Panc1 (cell line): Measurements from ENCODE around the gene GLRX. TPM values are rescaled to one million over a fixed set of nuclear protein-coding genes. Genes with fewer than 3 reads are reported as not detected.

Source experiments
- ATAC-seq: fragments of 200-7000 bp; cut with Tn5 transposase; 2 replicates; pipeline ENCODE4 v1.9.1; 2020; ENCODE audit warnings: mild to moderate bottlenecking, moderate library complexity
- BruUV-seq: library from RNA; stranded (reverse); fragments of 400-500 nt; replicated peaks from 2 replicates; lab custom pipeline; 2021; lab: Mats Ljungman, UMichigan
- CTCF ChIA-PET: fragments of 300-600 bp; sonication (Branson Sonifier 250); formaldehyde crosslinking; loops from one replicate; lab custom pipeline; 2022; ENCODE audit warnings: antibody characterized with exemption; lab: Charles Lee
- POLR2A ChIA-PET: fragments of 300-600 bp; sonication (Branson Sonifier 250); formaldehyde crosslinking; loops from one replicate; lab custom pipeline; 2022; ENCODE audit warnings: antibody characterized with exemption; lab: Charles Lee
- DNase-seq: peaks from one replicate; pipeline ENCODE4 v3.0.0-alpha.2; 2010; ENCODE audit warnings: low read depth, low spot score
- H3K27ac ChIP-seq: 2 replicates; pipeline ENCODE4 v1.5.1; 2011; ENCODE audit warnings: mild to moderate bottlenecking, low read length, inconsistent platforms
- H3K27me3 ChIP-seq: fragments of 200-500 bp; sonication (Bioruptor generic); 2 replicates; pipeline ENCODE4 v1.6.0; 2014; ENCODE audit warnings: low read length, inconsistent platforms; ENCODE audit not compliant: control insufficient read depth, insufficient read depth
- H3K36me3 ChIP-seq: fragments of 200-500 bp; sonication (Bioruptor generic); 2 replicates; pipeline ENCODE4 v1.5.1; 2014; ENCODE audit warnings: inconsistent platforms, mild to moderate bottlenecking, low read length, moderate library complexity; ENCODE audit not compliant: control insufficient read depth, insufficient read depth
- H3K4me1 ChIP-seq: 2 replicates; pipeline ENCODE4 v1.5.1; 2011; ENCODE audit warnings: inconsistent platforms, mild to moderate bottlenecking, low read length, moderate library complexity; ENCODE audit not compliant: control insufficient read depth, insufficient read depth
- H3K4me3 ChIP-seq, 2 experiments: 2 replicates each; pipeline ENCODE4 v1.5.1; 2011 to 2012; ENCODE audit warnings: low read depth in 2 of 2, low read length in 2 of 2, mild to moderate bottlenecking in 2 of 2, inconsistent platforms in 1 of 2, moderate library complexity in 1 of 2
- H3K9me3 ChIP-seq: fragments of 200-500 bp; sonication (Bioruptor generic); 2 replicates; pipeline ENCODE4 v1.5.1; 2014; ENCODE audit warnings: low read depth, mild to moderate bottlenecking, inconsistent platforms, low read length, moderate library complexity; ENCODE audit not compliant: control insufficient read depth, insufficient read depth
- CTCF ChIP-seq: fragments of 450-650 bp; IDR thresholded peaks from 2 replicates; pipeline ENCODE4 v1.5.1; 2017; ENCODE audit warnings: mild to moderate bottlenecking
- POLR2AphosphoS5 ChIP-seq: IDR thresholded peaks from 2 replicates; pipeline ENCODE4 v1.6.1; 2012; ENCODE audit warnings: mild to moderate bottlenecking, low read depth, low read length, moderate library complexity
- REST ChIP-seq, 2 experiments: IDR thresholded peaks; 2 replicates each; pipeline ENCODE4 v1.6.1; 2011 to 2012; ENCODE audit warnings: low read depth in 2 of 2, control low read depth in 1 of 2, low read length in 1 of 2, mild to moderate bottlenecking in 1 of 2, moderate library complexity in 1 of 2; ENCODE audit not compliant: insufficient read depth in 1 of 2
- SIN3A ChIP-seq: IDR thresholded peaks from 2 replicates; pipeline ENCODE4 v1.6.1; 2012; ENCODE audit warnings: low read depth, mild to moderate bottlenecking, low read length, moderate library complexity, borderline replicate concordance; ENCODE audit not compliant: insufficient read depth
- TCF7L2 ChIP-seq: IDR thresholded peaks from 2 replicates; pipeline ENCODE4 v1.6.1; 2011; ENCODE audit warnings: mild to moderate bottlenecking, low read depth, low read length, inconsistent platforms
- in situ Hi-C: cut with HindIII; loops from 2 replicates; pipeline ENCODE4 v1.10.0; 2016; ENCODE audit warnings: low sequenced_read_pairs, low pct_unique_long_range_greater_than_20kb
- intact Hi-C: fragments of 100-400 bp; cut with micrococcal nuclease; formaldehyde crosslinking; loops from one replicate; pipeline ENCODE4 v1.10.0; 2022; ENCODE audit not compliant: unreplicated experiment
- total RNA-seq: library from RNA; stranded (reverse); gene quantifications from one replicate; pipeline ENCODE4 v1.2.1, GENCODE V29; 2021; ENCODE audit not compliant: unreplicated experiment

Gene GLRX
- total RNA-seq, 1 experiment from 2014 or later = 5.8 TPM

- H3K36me3 ChIP-seq = no peaks in the 10 kb centered on the region
- no peak overlapping the region for H3K27ac ChIP-seq
- no peaks in the 10 kb centered on the region for H3K9me3 ChIP-seq
- no TSS peak for BruUV-seq
- no peaks in the 10 kb centered on the region for H3K27me3 ChIP-seq
- DNase-seq (no peak), ATAC-seq (no peak)
- no peak for TF ChIP-seq POLR2AphosphoS5
- no peak for TF ChIP-seq TCF7L2
- TF ChIP-seq SIN3A = no peak
- TF ChIP-seq CTCF = no peak
- TF ChIP-seq REST (IDR thresholded peaks at IDR 0.05; ENCODE audit: insufficient read depth in 1 of 2, low read depth in 2 of 2, low read length in 1 of 2) = no peak
- in situ Hi-C loops (no loop called here), intact Hi-C loops (no loop called here)
- no peak overlapping the region for H3K4me3 ChIP-seq
- ChIA-PET CTCF (no interaction called here), POLR2A (no interaction called here)
- no peaks in the 10 kb centered on the region; the same call in none of the 2 replicates for H3K4me1 ChIP-seq
Observed at GRCh38 chr5:95839658-95840057, 17.1 kb upstream of the GLRX start.

GRCh38 chr5:95838556-95838955 is 16.0 kb upstream of the GLRX start:
- no peak for TF ChIP-seq TCF7L2
- no peak for TF ChIP-seq SIN3A
- no peak for TF ChIP-seq POLR2AphosphoS5
- no peak for TF ChIP-seq CTCF
- TF ChIP-seq REST (IDR thresholded peaks at IDR 0.05; ENCODE audit: insufficient read depth in 1 of 2, low read depth in 2 of 2, low read length in 1 of 2) = no peak
- in situ Hi-C loops = no loop called here
- POLR2A ChIA-PET = no interaction called here
- CTCF ChIA-PET = no interaction called here
- Histone ChIP-seq H3K9me3 (no peaks in the 10 kb centered on the region), H3K27me3 (no peaks in the 10 kb centered on the region), H3K4me1 (peaks cover 5% of the 10 kb centered on the region), H3K4me3 (no peak overlapping the region), H3K36me3 (no peaks in the 10 kb centered on the region), H3K27ac (no peak overlapping the region)
- DNase-seq (no peak), ATAC-seq (no peak)
- no TSS peak for BruUV-seq
- intact Hi-C loops = no loop called here
